Measurements from ENCODE around the gene HDGFL2. TPM values are rescaled to one million over a fixed set of nuclear protein-coding genes. Genes with fewer than 3 reads are reported as not detected.
A peak's percentile ranks its signal among the peaks of the same experiment; 100 is the strongest.

HDGFL2 gene
- total RNA-seq, 1 donor from 2014 or later = 79.8 TPM

- H3K27ac Mint-ChIP-seq (ENCODE audit: unreplicated experiment) = no peak overlapping the region
- Histone ChIP-seq H3K4me3 (ENCODE audit: insufficient read depth, low read depth, low read length) (no peak overlapping the region), H4K20me1 (ENCODE audit: insufficient read depth, low read length) (no peaks in the 10 kb centered on the region), H3K79me2 (ENCODE audit: insufficient read depth, low read length) (no peaks in the 10 kb centered on the region), H3K4me2 (ENCODE audit: low read length) (peak overlapping the region; percentile 37), H3K9me3 (ENCODE audit: insufficient read depth, low read depth, low read length) (no peaks in the 10 kb centered on the region), H2AFZ (ENCODE audit: low read depth, low read length) (no peak overlapping the region), H3K27me3 (ENCODE audit: insufficient read depth, low read length) (no peaks in the 10 kb centered on the region), H3K4me1 (ENCODE audit: insufficient read depth, low read length) (peaks cover 3% of the 10 kb centered on the region), H3K9ac (ENCODE audit: low read length) (peak overlapping the region; percentile 29), H3K36me3 (ENCODE audit: insufficient read depth, low read length) (peaks cover 12% of the 10 kb centered on the region), H3K27ac (ENCODE audit: low read depth, low read length) (peak overlapping the region; percentile 24)
- H3K9me3 Mint-ChIP-seq (ENCODE audit: unreplicated experiment) = no peaks in the 10 kb centered on the region
- H3K27me3 Mint-ChIP-seq (ENCODE audit: low read depth, unreplicated experiment) = no peaks in the 10 kb centered on the region
- FAIRE-seq (peak; percentile 85), DNase-seq (ENCODE audit: low read depth) (peak; percentile 69)
- TF ChIP-seq CTCF (IDR thresholded peaks at IDR 0.05; ENCODE audit: insufficient read depth, low read depth, low read length) (no peak), EZH2 (IDR thresholded peaks at IDR 0.05; ENCODE audit: insufficient read depth, low read length) (no peak)
- peaks cover 13% of the 10 kb centered on the region for H3K36me3 Mint-ChIP-seq (ENCODE audit: low read depth, unreplicated experiment)
- no peaks in the 10 kb centered on the region for H3K4me1 Mint-ChIP-seq (ENCODE audit: low read depth, unreplicated experiment)
- no peak overlapping the region for H3K4me3 Mint-ChIP-seq (ENCODE audit: unreplicated experiment)
These were observed 46.6 kb upstream of the HDGFL2 start for GRCh38 chr19:4425537-4425936.

- H3K27ac Mint-ChIP-seq (ENCODE audit: unreplicated experiment) = no peak overlapping the region
These were observed 43.6 kb upstream of the HDGFL2 start for GRCh38 chr19:4428326-4428975.

More at GRCh38 chr19:4428326-4428975, 43.6 kb upstream of the HDGFL2 start:
- H3K27me3 Mint-ChIP-seq (ENCODE audit: low read depth, unreplicated experiment) = no peaks in the 10 kb centered on the region
- H3K4me3 Mint-ChIP-seq (ENCODE audit: unreplicated experiment) = no peak overlapping the region
- no peak overlapping the region for H3K4me2 ChIP-seq (ENCODE audit: low read length)
- no peak overlapping the region for H3K27ac ChIP-seq (ENCODE audit: low read depth, low read length)
- peaks cover 3% of the 10 kb centered on the region for H3K4me1 ChIP-seq (ENCODE audit: insufficient read depth, low read length)
- no peak overlapping the region for H2AFZ ChIP-seq (ENCODE audit: low read depth, low read length)
- H3K79me2 ChIP-seq (ENCODE audit: insufficient read depth, low read length) = no peaks in the 10 kb centered on the region
- H4K20me1 ChIP-seq (ENCODE audit: insufficient read depth, low read length) = no peaks in the 10 kb centered on the region
- no peak overlapping the region for H3K9ac ChIP-seq (ENCODE audit: low read length)
- no peaks in the 10 kb centered on the region for H3K27me3 ChIP-seq (ENCODE audit: insufficient read depth, low read length)
- peaks cover 17% of the 10 kb centered on the region for H3K36me3 ChIP-seq (ENCODE audit: insufficient read depth, low read length)
- FAIRE-seq (no peak), DNase-seq (ENCODE audit: low read depth) (no peak)
- H3K4me3 ChIP-seq (ENCODE audit: insufficient read depth, low read depth, low read length) = no peak overlapping the region
- no peaks in the 10 kb centered on the region for H3K4me1 Mint-ChIP-seq (ENCODE audit: low read depth, unreplicated experiment)
- TF ChIP-seq CTCF (IDR thresholded peaks at IDR 0.05; ENCODE audit: insufficient read depth, low read depth, low read length) (no peak), EZH2 (IDR thresholded peaks at IDR 0.05; ENCODE audit: insufficient read depth, low read length) (no peak)
- no peaks in the 10 kb centered on the region for H3K9me3 Mint-ChIP-seq (ENCODE audit: unreplicated experiment)
- H3K36me3 Mint-ChIP-seq (ENCODE audit: low read depth, unreplicated experiment) = peaks cover 15% of the 10 kb centered on the region
- H3K9me3 ChIP-seq (ENCODE audit: insufficient read depth, low read depth, low read length) = no peaks in the 10 kb centered on the region
